Heart right ventricle (tissue), 16 donors: ENCODE measurements around the gene BRF1. TPM values are rescaled to one million over a fixed set of nuclear protein-coding genes. Genes with fewer than 3 reads are reported as not detected.

Experiments
- ATAC-seq, 8 donors: fragments of 200-7000 bp; cut with Tn5 transposase; one replicate each; pipeline ENCODE4 v1.9.1; 2020; ENCODE audit warnings: mild to moderate bottlenecking in 8 of 8, moderate library complexity in 8 of 8, moderate number of reproducible peaks in 1 of 8
- DNase-seq, 2 donors: peaks; one replicate each; pipeline ENCODE4 v3.0.0-alpha.2; 2020
- H3K27ac ChIP-seq, 10 donors: fragments of 200-600 bp; sonication (generic) in 2 of 10; one replicate each; pipeline versions ENCODE4 v1.5.0 to v1.8.0; 2020 to 2022; ENCODE audit warnings: mild to moderate bottlenecking in 3 of 10
- H3K27me3 ChIP-seq, 7 donors: fragments of 200-600 bp; one replicate each; pipeline ENCODE4 v1.8.0; 2021 to 2022; ENCODE audit warnings: mild to moderate bottlenecking in 2 of 7
- H3K36me3 ChIP-seq, 9 donors: fragments of 200-600 bp; sonication (generic) in 1 of 9; one replicate each; pipeline versions ENCODE4 v1.5.0 to v1.8.0; 2020 to 2022; ENCODE audit warnings: mild to moderate bottlenecking in 2 of 9
- H3K4me1 ChIP-seq, 9 donors: fragments of 200-600 bp; sonication (generic) in 1 of 9; one replicate each; pipeline versions ENCODE4 v1.5.0 to v1.8.0; 2020 to 2022; ENCODE audit warnings: mild to moderate bottlenecking in 4 of 9
- H3K4me3 ChIP-seq, 10 donors: fragments of 200-600 bp; sonication (generic) in 2 of 10; one replicate each; pipeline versions ENCODE4 v1.5.0 to v1.8.0; 2020 to 2022; ENCODE audit warnings: mild to moderate bottlenecking in 7 of 10, moderate library complexity in 2 of 10
- H3K9me3 ChIP-seq, 11 donors: fragments of 200-600 bp in 10 of 11; sonication (generic) in 2 of 11; one replicate each; pipeline versions ENCODE4 v1.5.0 to v1.8.0; 2013 to 2022; ENCODE audit warnings: mild to moderate bottlenecking in 2 of 11, control low read depth in 1 of 11, moderate library complexity in 1 of 11
- WGBS, 2 donors: extraction: QIAGEN DNeasy Blood & Tissue Kit; methylation state at CpG; one replicate each; pipeline ENCODE4 v1.1.7; 2013; ENCODE audit warnings: inconsistent platforms in 1 of 2; 5-methylcytosine and 5-hydroxymethylcytosine counted together
- intact Hi-C, 10 donors: fragments of 100-400 bp; cut with DNase I; formaldehyde crosslinking; loops; one replicate each; pipeline versions ENCODE4 v1.11.1 to v1.14.2; 2022
- long read RNA-seq, 3 donors: library from polyadenylated mRNA; unstranded; transcript quantifications; one replicate each; pipeline ENCODE4 v2.0.0, GENCODE V29; 2020 to 2021
- polyA plus RNA-seq, 2 donors: library from polyadenylated mRNA; stranded (reverse); fragments of 200-250 nt; gene quantifications; one replicate each; pipeline ENCODE4 v1.2.3, GENCODE V29; 2013
- total RNA-seq, 10 donors: library from RNA; stranded (reverse); fragmentation: NEBNext Ultra II Directional in 3 of 10; extraction: Animal tissue kit (Norgen Biotek cat#: 25700) in 3 of 10; gene quantifications; one replicate each; pipeline versions ENCODE4 v1.2.1 to v1.2.4, GENCODE V29; 2021 to 2023
- TF ChIP-seq, protein P1 (sequence below), 9 donors: fragments of 200-600 bp; sonication (generic) in 2 of 9; IDR thresholded peaks; one replicate each; pipeline versions ENCODE4 v1.5.0 to v1.8.0; 2021 to 2022; ENCODE audit warnings: antibody characterized with exemption in 9 of 9, mild to moderate bottlenecking in 5 of 9, moderate library complexity in 1 of 9
- donor health status: Arrhythmogenic right ventricular cardiomyopathy.
- donor health status: ischemic (EF 13 %, LVEDD 7.1; RV severe dilation, severe dysfunction).
- donor health status: healthy with polysubstance abuse.
- donor health status: DM: no; HTN: yes; CAD: no.
- donor health status: DM: no; HTN: no; CAD: no.
- donor health status: ischemic (EF 25% LVEDD 6.9; RV normal size, moderate dysfunction).
- donor health status: ischemic (EF 25% LVEDD 5.7; RV mildly dilated, moderate dysfunction).
- donor health status: healthy.
- donor health status: DM: yes; HTN: yes; CAD: no.
- donor health status: Ischemic cardiomyopathy.
- donor health status: ischemic (EF 35%, LVEDD 5.7; RV mildly dilated, moderate dysfunction).
- donor health status: nonischemic (EF 11% LVEDD 7.7; RV severe dilation, severe dysfunction).
- donor health status: DM: yes; HTN: yes; CAD: no.
- donor health status: PGD.
- donor health status: ischemic (EF 29% LVEDD 5.4; RV normal size, mild dysfunction).
- donor health status: nonischemic (EF 23%, LVEDD 6.1; RV moderate dilation, normal function).

Gene BRF1, protein sequence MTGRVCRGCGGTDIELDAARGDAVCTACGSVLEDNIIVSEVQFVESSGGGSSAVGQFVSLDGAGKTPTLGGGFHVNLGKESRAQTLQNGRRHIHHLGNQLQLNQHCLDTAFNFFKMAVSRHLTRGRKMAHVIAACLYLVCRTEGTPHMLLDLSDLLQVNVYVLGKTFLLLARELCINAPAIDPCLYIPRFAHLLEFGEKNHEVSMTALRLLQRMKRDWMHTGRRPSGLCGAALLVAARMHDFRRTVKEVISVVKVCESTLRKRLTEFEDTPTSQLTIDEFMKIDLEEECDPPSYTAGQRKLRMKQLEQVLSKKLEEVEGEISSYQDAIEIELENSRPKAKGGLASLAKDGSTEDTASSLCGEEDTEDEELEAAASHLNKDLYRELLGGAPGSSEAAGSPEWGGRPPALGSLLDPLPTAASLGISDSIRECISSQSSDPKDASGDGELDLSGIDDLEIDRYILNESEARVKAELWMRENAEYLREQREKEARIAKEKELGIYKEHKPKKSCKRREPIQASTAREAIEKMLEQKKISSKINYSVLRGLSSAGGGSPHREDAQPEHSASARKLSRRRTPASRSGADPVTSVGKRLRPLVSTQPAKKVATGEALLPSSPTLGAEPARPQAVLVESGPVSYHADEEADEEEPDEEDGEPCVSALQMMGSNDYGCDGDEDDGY
- total RNA-seq (10 to 100 TPM; 12.7 to 18.9 (median 16.2) TPM), polyA plus RNA-seq (10 to 100 TPM; 12.9 to 30.8 TPM)
- long read RNA-seq, donor 1, transcript BRF1-211 (18 exons, 3,358 nt): major isoform, 8 of 16 reads
- long read RNA-seq, donor 1, partial matches to known transcripts: 5 of 16 reads
- long read RNA-seq, donor 1, other reads (novel, unspliced or antisense): 3 of 16 reads
- long read RNA-seq, donor 2, partial matches to known transcripts: 5 of 19 reads
- long read RNA-seq, donor 2, other reads (novel, unspliced or antisense): 6 of 19 reads
- long read RNA-seq, donor 3, partial matches to known transcripts: 22 of 26 reads
- long read RNA-seq, donor 3, other reads (novel, unspliced or antisense): 2 of 26 reads

DNA sequence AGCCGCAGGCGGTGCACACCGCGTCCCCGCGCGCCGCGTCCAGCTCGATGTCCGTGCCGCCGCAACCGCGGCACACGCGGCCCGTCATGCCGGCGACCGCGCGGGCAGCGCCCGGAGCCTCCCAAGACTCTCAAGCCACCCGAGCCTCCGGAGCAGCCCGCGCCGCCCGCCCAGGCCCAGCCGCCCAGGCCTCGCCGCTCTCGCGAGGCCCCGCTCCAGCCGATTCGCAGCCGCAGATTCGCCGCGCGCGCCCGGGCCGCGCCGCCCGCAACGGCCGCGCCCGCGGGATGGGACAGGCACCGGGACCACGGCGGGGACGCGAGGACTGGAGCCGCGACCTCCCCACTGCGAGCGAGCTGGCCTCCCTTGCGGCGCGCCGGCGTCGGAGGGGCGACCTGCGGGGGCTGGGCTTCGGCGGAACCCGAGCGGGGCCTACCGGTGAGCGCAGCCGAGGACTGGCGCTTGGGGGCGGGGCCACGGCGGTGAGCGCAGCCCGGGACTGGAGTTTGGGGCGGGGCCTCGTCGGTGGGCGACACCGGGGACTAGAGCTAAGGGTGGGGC is at the start of gene BRF1:
BRF1 (minus strand) TSS at position 460 of the 561 bp plus-strand sequence; CDS start at position 88, 372 bp downstream.
- no peaks in the 10 kb centered on the region for H3K9me3 ChIP-seq
- TF ChIP-seq, protein P1, sequence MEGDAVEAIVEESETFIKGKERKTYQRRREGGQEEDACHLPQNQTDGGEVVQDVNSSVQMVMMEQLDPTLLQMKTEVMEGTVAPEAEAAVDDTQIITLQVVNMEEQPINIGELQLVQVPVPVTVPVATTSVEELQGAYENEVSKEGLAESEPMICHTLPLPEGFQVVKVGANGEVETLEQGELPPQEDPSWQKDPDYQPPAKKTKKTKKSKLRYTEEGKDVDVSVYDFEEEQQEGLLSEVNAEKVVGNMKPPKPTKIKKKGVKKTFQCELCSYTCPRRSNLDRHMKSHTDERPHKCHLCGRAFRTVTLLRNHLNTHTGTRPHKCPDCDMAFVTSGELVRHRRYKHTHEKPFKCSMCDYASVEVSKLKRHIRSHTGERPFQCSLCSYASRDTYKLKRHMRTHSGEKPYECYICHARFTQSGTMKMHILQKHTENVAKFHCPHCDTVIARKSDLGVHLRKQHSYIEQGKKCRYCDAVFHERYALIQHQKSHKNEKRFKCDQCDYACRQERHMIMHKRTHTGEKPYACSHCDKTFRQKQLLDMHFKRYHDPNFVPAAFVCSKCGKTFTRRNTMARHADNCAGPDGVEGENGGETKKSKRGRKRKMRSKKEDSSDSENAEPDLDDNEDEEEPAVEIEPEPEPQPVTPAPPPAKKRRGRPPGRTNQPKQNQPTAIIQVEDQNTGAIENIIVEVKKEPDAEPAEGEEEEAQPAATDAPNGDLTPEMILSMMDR (IDR thresholded peaks at IDR 0.05): no peak
- H3K4me3 ChIP-seq: peak within 1 kb of the TSS; percentile 72 to 93 (median 86)
- peak within 1 kb of the TSS; percentile 89 to 99 (median 94) for H3K27ac ChIP-seq
- H3K4me1 ChIP-seq: peaks cover 8 to 35% (median 22%) of the 10 kb centered on the region in 9 donors
- H3K36me3 ChIP-seq: no peaks in the 10 kb centered on the region
- DNase-seq: peak; percentile 95 to 96
- no peaks in the 10 kb centered on the region for H3K27me3 ChIP-seq
- peak; percentile 94 to 97 (median 96) for ATAC-seq
- WGBS, 2 donors: 0% methylated on average over 68 to 90 of the region's 90 CpGs
- intact Hi-C loops: loop anchor here in 2 of 10 donors (2.0 kb wide), 1 partner anchor 14 kb away; the partner anchor contains the start of gene PACS2 (in 2 of the 2)

DNA sequence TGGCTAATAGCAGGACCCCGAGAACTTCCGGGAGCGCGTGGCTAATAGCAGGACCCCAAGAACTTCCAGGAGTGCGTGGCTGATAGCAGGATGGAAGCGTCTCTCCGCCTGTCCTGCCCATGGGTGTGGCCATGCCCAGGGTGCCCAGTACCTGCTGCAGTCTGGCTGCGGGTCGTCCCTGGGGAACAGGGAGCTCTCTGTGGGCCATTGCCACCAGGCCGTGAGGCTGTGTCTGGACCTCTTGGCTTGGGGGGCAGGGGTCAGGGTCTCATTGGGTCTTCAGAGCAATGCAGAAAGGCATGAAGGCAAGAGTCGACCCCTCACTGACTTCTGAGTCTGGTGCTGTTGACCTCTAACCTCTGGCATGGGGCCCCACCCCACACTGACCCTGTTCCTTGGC is 49.2 kb upstream of the BRF1 start:
- H3K27ac ChIP-seq: no peak overlapping the region
- TF ChIP-seq, protein P1 (IDR thresholded peaks at IDR 0.05): no peak
- no peak for DNase-seq
- peaks cover 0 to 23% (median 10%) of the 10 kb centered on the region in 9 donors for H3K4me1 ChIP-seq
- ATAC-seq: no peak
- WGBS, 2 donors: 89 to 91% methylated on average over 11 of the region's 11 CpGs
- intact Hi-C loops: loop anchor here in 9 of 10 donors (2.0 to 10.0 kb wide), 10 partner anchors 33 to 375 kb away; partner anchors contain the start of gene AHNAK2 (in 1 of the 9)
- peaks cover 0 to 5% (median 0%) of the 10 kb centered on the region in 11 donors for H3K9me3 ChIP-seq
- no peaks in the 10 kb centered on the region for H3K27me3 ChIP-seq
- no peak overlapping the region for H3K4me3 ChIP-seq
- H3K36me3 ChIP-seq: peaks cover 0 to 39% (median 5%) of the 10 kb centered on the region in 9 donors

DNA sequence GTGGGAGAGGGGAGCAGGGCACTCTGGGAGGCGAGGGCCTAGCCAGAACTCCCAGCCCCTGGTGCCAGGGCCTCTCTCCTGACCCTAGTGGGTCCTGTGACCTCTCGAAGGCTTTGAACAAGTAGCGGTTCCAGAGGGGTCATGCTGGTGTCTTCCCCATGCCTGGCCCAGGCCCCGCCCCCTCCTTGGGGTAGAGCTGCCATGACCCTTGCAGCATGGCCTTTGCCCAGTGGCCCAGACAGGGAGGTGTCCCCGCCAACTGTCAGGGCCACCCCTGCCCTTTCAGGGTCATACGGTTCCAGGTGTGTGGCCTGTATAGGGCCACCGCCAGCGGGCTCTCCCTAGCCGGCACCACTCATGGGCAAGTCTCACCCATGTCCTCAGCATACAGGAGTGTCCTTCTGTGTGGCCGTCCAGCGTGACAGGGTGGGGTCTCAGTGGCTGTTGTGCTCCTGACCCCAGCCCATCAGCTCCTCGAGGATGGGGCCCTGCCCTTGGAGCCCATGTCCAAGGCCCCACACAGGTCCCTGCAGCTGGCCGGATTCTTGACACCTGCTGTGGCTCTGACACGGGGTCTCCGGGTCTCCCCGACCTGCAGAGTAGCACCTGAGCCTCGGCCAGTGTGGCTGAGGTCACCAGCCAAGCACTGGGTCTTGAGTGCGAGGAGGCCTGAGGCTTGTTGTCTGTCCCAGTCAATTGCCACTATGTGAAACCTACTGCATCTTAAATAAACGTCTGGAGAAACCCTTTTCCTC is 48.3 kb upstream of the BRF1 start:
- H3K4me1 ChIP-seq: peaks cover 0 to 23% (median 10%) of the 10 kb centered on the region in 9 donors
- DNase-seq: no peak
- TF ChIP-seq, protein P1 (IDR thresholded peaks at IDR 0.05): no peak

More for the DNA sequence above, 48.3 kb upstream of the BRF1 start:
- Histone ChIP-seq H3K36me3 (peaks cover 0 to 33% (median 0%) of the 10 kb centered on the region in 9 donors), H3K9me3 (peaks cover 0 to 14% (median 0%) of the 10 kb centered on the region in 11 donors), H3K4me3 (no peak overlapping the region), H3K27me3 (no peaks in the 10 kb centered on the region), H3K27ac (no peak overlapping the region)
- 92% methylated on average over 19 of the region's 19 CpGs for WGBS, 2 donors
- ATAC-seq: peak in 1 of 8 donors; percentile 6
- intact Hi-C loops: loop anchor here in 1 of 10 donors (5.0 kb wide), 1 partner anchor 147 kb away; no protein-coding TSS in a partner anchor
